ENCODE measurements around the gene PPP2R1A. TPM values are rescaled to one million over a fixed set of nuclear protein-coding genes. Genes with fewer than 3 reads are reported as not detected.

PPP2R1A gene
- total RNA-seq, 2 donors from 2014 or later, result 50.8 to 119 TPM

DNA sequence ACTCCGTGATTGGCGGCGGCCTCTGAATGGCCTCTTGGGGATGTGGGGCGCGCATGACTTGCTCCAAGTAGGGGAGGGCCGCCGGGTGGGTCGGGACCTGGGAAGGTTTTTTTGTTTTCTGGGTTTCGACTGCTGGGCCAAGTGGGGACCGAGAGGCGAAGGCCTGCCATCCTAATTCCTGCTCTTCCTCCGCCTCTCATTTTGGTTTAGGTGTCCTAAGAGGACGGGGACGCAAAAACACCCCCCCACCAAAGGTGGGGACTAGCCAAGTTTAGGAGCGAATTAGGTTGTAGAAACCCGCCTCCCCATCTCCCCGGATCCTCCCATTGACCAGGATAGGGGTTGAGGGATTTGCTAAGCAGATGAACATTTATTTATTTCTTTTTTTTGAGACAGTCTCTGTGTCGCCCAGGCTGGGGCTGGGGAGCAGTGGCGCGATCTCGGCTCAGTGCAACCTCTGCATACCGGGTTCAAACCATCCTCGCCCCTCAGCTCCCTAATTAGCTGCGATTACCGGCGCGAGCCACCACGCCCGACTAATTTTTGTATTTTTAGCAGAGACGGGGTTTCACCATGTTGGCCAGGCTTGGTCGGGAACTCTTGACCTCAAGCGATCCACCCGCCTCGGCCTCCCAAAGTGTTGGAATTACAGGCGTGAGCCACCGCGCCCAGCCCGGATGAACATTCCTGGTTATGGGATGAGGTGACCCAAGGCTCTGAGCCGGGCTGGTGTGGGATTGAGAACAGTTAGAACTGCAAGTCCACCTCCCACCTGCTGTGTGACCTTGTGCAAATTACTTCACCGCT is 838 bp downstream of the PPP2R1A start:
- Histone ChIP-seq H3K27ac (peak overlapping the region; percentile 93 to 98 (median 96)), H3K27me3 (no peaks in the 10 kb centered on the region), H3K36me3 (replicated peaks in 1 of 2; ENCODE audit: insufficient read depth in 1 of 2, low read depth in 2 of 2) (no peaks in the 10 kb centered on the region), H3K4me3 (peak overlapping the region; percentile 60 to 91), H3K9me3 (no peaks in the 10 kb centered on the region), H3K4me1 (peaks cover 55% of the 10 kb centered on the region)
- intact Hi-C loops (cut with DNase I), result no loop called here
- ATAC-seq (peak; percentile 0), DNase-seq (peak in 3 of 4 donors; percentile 20 to 36 (median 28))
- 2 to 3% methylated on average over 25 to 40 of the region's 40 CpGs for WGBS, 2 donors
- TF ChIP-seq CTCF (IDR thresholded peaks at IDR 0.05), result no peak
- no peak for TF ChIP-seq POLR2A (IDR thresholded peaks at IDR 0.05)

GRCh38 chr19:52191389-52191788 is 1.5 kb downstream of the PPP2R1A start:
- DNase-seq (peak in 2 of 4 donors; percentile 18 to 19), ATAC-seq (no peak)
- Histone ChIP-seq H3K4me3 (peak overlapping the region in 1 of 2 donors; percentile 91), H3K27ac (peak overlapping the region in 3 of 4 donors; percentile 93 to 97 (median 96)), H3K9me3 (no peaks in the 10 kb centered on the region), H3K4me1 (peaks cover 55% of the 10 kb centered on the region), H3K36me3 (replicated peaks in 1 of 2; ENCODE audit: insufficient read depth in 1 of 2, low read depth in 2 of 2) (no peaks in the 10 kb centered on the region), H3K27me3 (no peaks in the 10 kb centered on the region)
- intact Hi-C loops (cut with DNase I), result no loop called here
- WGBS, 2 donors, result 38 to 40% methylated on average over 5 of the region's 5 CpGs
- no peak for TF ChIP-seq CTCF (IDR thresholded peaks at IDR 0.05)
- no peak for TF ChIP-seq POLR2A (IDR thresholded peaks at IDR 0.05)

DNA sequence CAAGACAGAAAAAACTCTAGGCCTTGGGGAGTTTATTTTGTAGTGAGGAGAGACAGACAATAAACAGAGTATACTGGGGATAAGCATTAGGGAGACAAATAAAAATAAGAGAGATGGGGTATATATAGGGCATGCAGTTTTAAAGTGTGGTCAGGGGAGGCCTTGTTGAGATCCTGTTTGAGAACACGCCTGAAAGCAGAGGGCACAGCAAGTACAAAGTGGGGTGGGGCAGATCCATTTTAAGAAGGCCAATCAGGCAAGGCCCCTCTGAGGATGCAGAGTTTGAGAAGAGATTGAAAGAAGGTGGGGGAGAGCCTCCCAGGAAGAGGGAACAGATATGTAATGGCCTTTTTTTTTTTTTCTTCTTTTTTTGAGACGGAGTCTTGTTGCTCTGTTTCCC is 2.1 kb downstream of the PPP2R1A start:
- intact Hi-C loops (cut with DNase I), result no loop called here
- Histone ChIP-seq H3K9me3 (no peaks in the 10 kb centered on the region), H3K27ac (peak overlapping the region in 2 of 4 donors; percentile 93 to 96), H3K36me3 (replicated peaks in 1 of 2; ENCODE audit: insufficient read depth in 1 of 2, low read depth in 2 of 2) (no peaks in the 10 kb centered on the region), H3K27me3 (no peaks in the 10 kb centered on the region), H3K4me3 (no peak overlapping the region), H3K4me1 (peaks cover 55% of the 10 kb centered on the region)
- TF ChIP-seq CTCF (IDR thresholded peaks at IDR 0.05) (no peak), POLR2A (IDR thresholded peaks at IDR 0.05) (no peak)
- 57 to 76% methylated on average over 2 of the region's 2 CpGs for WGBS, 2 donors
- DNase-seq (no peak), ATAC-seq (no peak)

GRCh38 chr19:52196256-52196967 is 6.6 kb downstream of the PPP2R1A start:
- Histone ChIP-seq H3K9me3 (no peaks in the 10 kb centered on the region), H3K27me3 (no peaks in the 10 kb centered on the region), H3K4me1 (peaks cover 41% of the 10 kb centered on the region), H3K27ac (no peak overlapping the region), H3K4me3 (no peak overlapping the region), H3K36me3 (replicated peaks in 1 of 2; ENCODE audit: insufficient read depth in 1 of 2, low read depth in 2 of 2) (no peaks in the 10 kb centered on the region)
- intact Hi-C loops (cut with DNase I), result no loop called here
- TF ChIP-seq POLR2A (IDR thresholded peaks at IDR 0.05) (no peak), CTCF (IDR thresholded peaks at IDR 0.05) (no peak)
- whole genome bisulfite sequencing, 2 donors, result 85 to 93% methylated on average over 5 of the region's 5 CpGs
- DNase-seq (no peak), ATAC-seq (no peak)

Data from body of pancreas (tissue), 4 donors.